B cell (primary cell): ENCODE measurements around the gene ERICH6. TPM values are rescaled to one million over a fixed set of nuclear protein-coding genes. Genes with fewer than 3 reads are reported as not detected.

ENCODE experiments used
- ATAC-seq: fragments of 200-7000 bp; cut with Tn5 transposase; one replicate; pipeline ENCODE4 v1.10.0; 2021; ENCODE audit warnings: low read depth, mild to moderate bottlenecking, moderate number of reproducible peaks, moderate library complexity
- CTCF ChIA-PET: fragments of 350-600 bp; sonication (Branson Sonifier 250); formaldehyde crosslinking; loops from one replicate; lab custom pipeline; 2021; ENCODE audit warnings: antibody characterized with exemption, inconsistent platforms; lab: Charles Lee
- POLR2A ChIA-PET: fragments of 350-600 bp; sonication (Branson Sonifier 250); formaldehyde crosslinking; loops from one replicate; lab custom pipeline; 2021; ENCODE audit warnings: antibody characterized with exemption; lab: Charles Lee
- DNase-seq: peaks from one replicate; pipeline ENCODE4 v3.0.0; 2013
- H2AFZ ChIP-seq: 2 replicates; pipeline ENCODE4 v1.6.1; 2012; ENCODE audit warnings: mild to moderate bottlenecking, low read depth, low read length; ENCODE audit not compliant: insufficient read depth, poor library complexity, severe bottlenecking
- H3K27ac ChIP-seq, 2 donors: 1 replicate in 1 of 2; 2 replicates in 1 of 2; pipeline ENCODE4 v1.5.1; 2012 to 2013; ENCODE audit warnings: low read length in 2 of 2, mild to moderate bottlenecking in 2 of 2, moderate library complexity in 1 of 2
- H3K27me3 ChIP-seq, 4 experiments: fragments of 200-600 bp in 1 of 4; sonication (generic) in 1 of 4; replicated peaks in 1 of 4; 1 replicate in 2 of 4; 2 replicates in 2 of 4; pipeline versions ENCODE4 v1.6.1 to v1.7.0; 2013 to 2016; ENCODE audit warnings: low read length in 3 of 4, mild to moderate bottlenecking in 2 of 4, mixed read lengths in 1 of 4, moderate library complexity in 1 of 4; ENCODE audit not compliant: insufficient read depth in 4 of 4, control insufficient read depth in 3 of 4; ENCODE audit errors: control extremely low read depth in 1 of 4
- H3K36me3 ChIP-seq, 2 experiments: replicated peaks in 1 of 2; 1 replicate in 1 of 2; 2 replicates in 1 of 2; pipeline versions ENCODE4 v1.6.1 to v1.7.1; 2013; ENCODE audit warnings: low read length in 1 of 2; ENCODE audit not compliant: insufficient read depth in 2 of 2, control insufficient read depth in 1 of 2; ENCODE audit errors: control extremely low read depth in 1 of 2, extremely low read depth in 1 of 2
- H3K4me1 ChIP-seq, 2 donors: fragments of 200-600 bp in 1 of 2; sonication (generic) in 1 of 2; 1 replicate in 1 of 2; 2 replicates in 1 of 2; pipeline versions ENCODE4 v1.5.1 to v1.6.1; 2013 to 2017; ENCODE audit warnings: low read length in 2 of 2; ENCODE audit not compliant: control insufficient read depth in 2 of 2, insufficient read depth in 2 of 2
- H3K4me2 ChIP-seq: replicated peaks from 2 replicates; pipeline ENCODE3; 2012; ENCODE audit warnings: mild to moderate bottlenecking, low read depth, low read length; ENCODE audit not compliant: poor library complexity, severe bottlenecking
- H3K4me3 ChIP-seq, 5 experiments: fragments of 200-600 bp in 1 of 5; sonication (generic) in 1 of 5; 1 replicate in 3 of 5; 2 replicates in 2 of 5; pipeline versions ENCODE4 v1.5.1 to v1.7.0; 2011 to 2016; ENCODE audit warnings: low read length in 4 of 5, mild to moderate bottlenecking in 4 of 5, low read depth in 2 of 5, control low read depth in 1 of 5, moderate library complexity in 1 of 5; ENCODE audit not compliant: insufficient read depth in 1 of 5; ENCODE audit errors: control extremely low read depth in 1 of 5, extremely low read depth in 1 of 5
- H3K79me2 ChIP-seq: fragments of 200-600 bp; sonication (generic); one replicate; pipeline ENCODE4 v1.6.0; 2016; ENCODE audit warnings: low read length; ENCODE audit not compliant: control insufficient read depth, insufficient read depth
- H3K9ac ChIP-seq: fragments of 200-600 bp; sonication (generic); 2 replicates; pipeline ENCODE4 v1.6.1; 2017; ENCODE audit warnings: mild to moderate bottlenecking, low read length, moderate library complexity
- H3K9me3 ChIP-seq, 3 donors: one replicate each; pipeline versions ENCODE4 v1.6.1 to v1.7.1; 2013; ENCODE audit warnings: low read length in 2 of 3; ENCODE audit not compliant: control insufficient read depth in 2 of 3, insufficient read depth in 1 of 3; ENCODE audit errors: control extremely low read depth in 1 of 3
- H4K20me1 ChIP-seq: 2 replicates; pipeline ENCODE4 v1.6.0; 2012; ENCODE audit warnings: mild to moderate bottlenecking, low read length; ENCODE audit not compliant: insufficient read depth, control insufficient read depth, poor library complexity, severe bottlenecking
- H3K27ac Mint-ChIP-seq: one replicate; pipeline ENCODE4 v1.8.0; 2021; ENCODE audit warnings: mixed read lengths
- H3K27me3 Mint-ChIP-seq: one replicate; pipeline ENCODE4 v1.8.0; 2021; ENCODE audit warnings: mixed read lengths
- H3K4me1 Mint-ChIP-seq: one replicate; pipeline ENCODE4 v1.8.0; 2021; ENCODE audit warnings: mixed read lengths
- H3K4me3 Mint-ChIP-seq: one replicate; pipeline ENCODE4 v1.8.0; 2021; ENCODE audit warnings: mixed read lengths
- H3K9me3 Mint-ChIP-seq: one replicate; pipeline ENCODE4 v1.8.0; 2022; ENCODE audit warnings: mixed read lengths; ENCODE audit not compliant: insufficient read depth
- EZH2 ChIP-seq: IDR thresholded peaks from 2 replicates; pipeline ENCODE4 v1.6.1; 2012; ENCODE audit warnings: borderline replicate concordance, low read depth, mild to moderate bottlenecking, moderate library complexity, low read length; ENCODE audit not compliant: insufficient read depth, poor library complexity, severe bottlenecking
- WGBS: methylation state at CpG from one replicate; pipeline ENCODE4 v1.1.5; 2013; ENCODE audit warnings: missing lambda C conversion rate; ENCODE audit not compliant: insufficient coverage; 5-methylcytosine and 5-hydroxymethylcytosine counted together
- intact Hi-C: fragments of 100-400 bp; cut with micrococcal nuclease; formaldehyde crosslinking; loops from one replicate; pipeline ENCODE4 v1.10.0; 2022
- polyA plus RNA-seq: library from polyadenylated mRNA; depleted of rRNA; stranded (reverse); fragments of >200 nt; gene quantifications from 2 replicates; pipeline ENCODE4 v1.2.3, GENCODE V29; 2012
- total RNA-seq, 2 donors: library from RNA; stranded (reverse); fragments of 120-200 nt in 1 of 2; gene quantifications; 1 replicate in 1 of 2; 2 replicates in 1 of 2; pipeline versions ENCODE4 v1.2.3 to v1.2.4, GENCODE V29; 2013 to 2022
- TF ChIP-seq, protein P1 (sequence below): fragments of 200-600 bp; IDR thresholded peaks from one replicate; pipeline ENCODE4 v1.8.0; 2022; ENCODE audit warnings: antibody characterized with exemption, mild to moderate bottlenecking

ERICH6 gene
- total and polyA plus RNA-seq, 2 donors (not counting 1 experiment from before 2014, with no cell fraction given) = 0.44 TPM; not detected in 1

DNA sequence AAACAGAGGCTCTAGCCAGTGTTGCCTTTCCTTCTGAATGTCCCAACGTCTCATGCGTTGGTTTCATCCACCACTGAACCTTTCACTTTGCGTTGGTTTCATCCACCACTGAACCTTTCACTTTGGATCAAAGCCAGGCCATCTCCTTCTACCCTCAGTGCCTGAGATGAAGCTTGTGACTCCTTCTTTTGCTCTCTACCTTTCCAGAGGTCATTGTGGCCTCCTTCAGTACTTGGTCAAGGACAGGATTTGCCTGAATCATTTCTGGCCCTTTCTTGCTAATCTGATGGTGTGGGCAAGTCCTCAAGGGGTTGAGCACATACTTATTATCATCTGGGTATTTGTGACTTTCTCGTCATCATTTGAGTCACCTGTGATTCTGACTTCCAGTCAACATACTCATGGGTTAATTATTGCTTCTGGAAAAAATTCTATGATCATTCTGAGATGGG is 50.6 kb downstream of the ERICH6 start:
- intact Hi-C loops = no loop called here
- ChIA-PET CTCF (no interaction called here), POLR2A (no interaction called here)
- H4K20me1 ChIP-seq = no peaks in the 10 kb centered on the region
- no peak for TF ChIP-seq EZH2
- TF ChIP-seq, protein P1, sequence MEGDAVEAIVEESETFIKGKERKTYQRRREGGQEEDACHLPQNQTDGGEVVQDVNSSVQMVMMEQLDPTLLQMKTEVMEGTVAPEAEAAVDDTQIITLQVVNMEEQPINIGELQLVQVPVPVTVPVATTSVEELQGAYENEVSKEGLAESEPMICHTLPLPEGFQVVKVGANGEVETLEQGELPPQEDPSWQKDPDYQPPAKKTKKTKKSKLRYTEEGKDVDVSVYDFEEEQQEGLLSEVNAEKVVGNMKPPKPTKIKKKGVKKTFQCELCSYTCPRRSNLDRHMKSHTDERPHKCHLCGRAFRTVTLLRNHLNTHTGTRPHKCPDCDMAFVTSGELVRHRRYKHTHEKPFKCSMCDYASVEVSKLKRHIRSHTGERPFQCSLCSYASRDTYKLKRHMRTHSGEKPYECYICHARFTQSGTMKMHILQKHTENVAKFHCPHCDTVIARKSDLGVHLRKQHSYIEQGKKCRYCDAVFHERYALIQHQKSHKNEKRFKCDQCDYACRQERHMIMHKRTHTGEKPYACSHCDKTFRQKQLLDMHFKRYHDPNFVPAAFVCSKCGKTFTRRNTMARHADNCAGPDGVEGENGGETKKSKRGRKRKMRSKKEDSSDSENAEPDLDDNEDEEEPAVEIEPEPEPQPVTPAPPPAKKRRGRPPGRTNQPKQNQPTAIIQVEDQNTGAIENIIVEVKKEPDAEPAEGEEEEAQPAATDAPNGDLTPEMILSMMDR = no peak
- no peak overlapping the region for H2AFZ ChIP-seq
- no peak overlapping the region for H3K4me3 ChIP-seq
- H3K27ac ChIP-seq = no peak overlapping the region
- H3K9ac ChIP-seq = no peak overlapping the region
- H3K36me3 ChIP-seq = no peaks in the 10 kb centered on the region
- Mint-ChIP-seq H3K27me3 (no peaks in the 10 kb centered on the region), H3K4me1 (no peaks in the 10 kb centered on the region), H3K4me3 (no peak overlapping the region), H3K9me3 (no peaks in the 10 kb centered on the region), H3K27ac (no peak overlapping the region)
- no peaks in the 10 kb centered on the region for H3K27me3 ChIP-seq
- H3K4me1 ChIP-seq = no peaks in the 10 kb centered on the region
- no peaks in the 10 kb centered on the region for H3K9me3 ChIP-seq
- no peaks in the 10 kb centered on the region for H3K79me2 ChIP-seq
- 42% methylated on average over 4 of the region's 4 CpGs for WGBS
- H3K4me2 ChIP-seq = no peak overlapping the region
- DNase-seq (no peak), ATAC-seq (no peak)

DNA sequence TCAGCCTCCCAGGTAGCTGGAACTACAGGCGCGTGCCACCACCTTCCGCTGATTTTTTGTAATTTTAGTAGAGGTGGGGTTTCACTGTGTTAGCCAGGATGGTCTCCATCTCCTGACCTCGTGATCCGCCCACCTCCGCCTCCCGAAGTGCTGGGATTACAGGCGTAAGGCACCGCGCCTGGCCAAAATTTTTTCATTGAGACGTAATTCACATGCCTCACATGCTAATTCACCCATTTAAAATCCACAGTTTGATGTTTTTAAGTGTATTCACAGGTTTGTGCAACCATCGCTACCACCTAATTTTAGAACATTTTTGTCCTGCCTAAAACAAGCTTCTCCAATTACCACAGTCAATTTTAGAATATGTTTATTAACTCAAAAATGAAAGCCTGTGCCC is 63.5 kb downstream of the ERICH6 start:
- intact Hi-C loops = no loop called here

More for the DNA sequence above, 63.5 kb downstream of the ERICH6 start:
- DNase-seq = no peak
- H3K27me3 Mint-ChIP-seq = no peaks in the 10 kb centered on the region
- no peak overlapping the region for H3K27ac ChIP-seq
- H3K36me3 ChIP-seq = no peaks in the 10 kb centered on the region
- ChIA-PET POLR2A (no interaction called here), CTCF (no interaction called here)
- H3K27ac Mint-ChIP-seq = no peak overlapping the region
- no peaks in the 10 kb centered on the region for H3K79me2 ChIP-seq
- TF ChIP-seq, protein P1 = no peak
- no peak for TF ChIP-seq EZH2
- no peak overlapping the region for H2AFZ ChIP-seq
- no peaks in the 10 kb centered on the region for H3K9me3 ChIP-seq
- no peak overlapping the region for H3K9ac ChIP-seq
- H3K4me1 ChIP-seq = peaks cover 2 to 3% of the 10 kb centered on the region in 2 donors
- 96% methylated on average over 9 of the region's 12 CpGs for WGBS
- H3K4me1 Mint-ChIP-seq = peaks cover 11% of the 10 kb centered on the region
- H3K9me3 Mint-ChIP-seq = no peaks in the 10 kb centered on the region
- H4K20me1 ChIP-seq = no peaks in the 10 kb centered on the region
- no peak for ATAC-seq
- no peaks in the 10 kb centered on the region for H3K27me3 ChIP-seq
- no peak overlapping the region for H3K4me3 ChIP-seq
- H3K4me2 ChIP-seq = no peak overlapping the region
- no peak overlapping the region for H3K4me3 Mint-ChIP-seq
